K562 (cell line): ENCODE data around the gene TIAM1. TPM values are rescaled to one million over a fixed set of nuclear protein-coding genes. Genes with fewer than 3 reads are reported as not detected.

Experiments
- ATAC-seq: fragments of 200-7000 bp; cut with Tn5 transposase; 3 replicates; pipeline ENCODE4 v1.9.1; 2020; ENCODE audit warnings: moderate library complexity
- BruUV-seq: library from RNA; stranded (reverse); fragments of 400-500 nt; replicated peaks from 2 replicates; lab custom pipeline; 2021; lab: Mats Ljungman, UMichigan
- CTCF ChIA-PET: fragments of 300-600 bp; formaldehyde crosslinking; extraction: SDS; loops from one replicate; lab custom pipeline; 2021; ENCODE audit warnings: low intra/inter-chr PET ratio; lab: Yijun Ruan, JAX
- POLR2A ChIA-PET: fragments of 300-600, 350-650 bp; sonication (Branson Sonifier 250); formaldehyde crosslinking; extraction: SDS; loops from one replicate; lab custom pipeline; 2021; ENCODE audit warnings: antibody characterized with exemption, inconsistent platforms; lab: Yijun Ruan, JAX
- DNase-seq, 4 experiments: peaks; one replicate each; pipeline versions ENCODE4 v3.0.0 to v3.0.0-alpha.2; 2011 to 2018; ENCODE audit warnings: low spot score in 3 of 4, mixed read lengths in 3 of 4; ENCODE audit errors: extremely low read depth in 1 of 4
- FAIRE-seq: peaks from 2 replicates; lab custom pipeline; 2011; peaks lifted over from hg19 to GRCh38; lab: Jason Lieb, UNC
- H2AFZ ChIP-seq: 2 replicates; pipeline ENCODE4 v1.6.0; 2011; ENCODE audit warnings: low read depth, low read length, control low read depth, inconsistent platforms
- H3K27ac ChIP-seq: fragments of 200-600 bp; 3 replicates; pipeline ENCODE4 v1.8.0; 2011; ENCODE audit warnings: low read depth, mild to moderate bottlenecking, control low read depth, inconsistent platforms, low read length, moderate library complexity, mixed read lengths; ENCODE audit errors: extremely low read depth
- H3K27me3 ChIP-seq, 2 experiments: fragments of 300-600 bp in 1 of 2; 2 replicates in 1 of 2; 3 replicates in 1 of 2; pipeline versions ENCODE4 v1.6.0 to v1.8.0; 2011; ENCODE audit warnings: inconsistent platforms in 2 of 2, low read length in 2 of 2, mild to moderate bottlenecking in 1 of 2, mixed read lengths in 1 of 2, moderate library complexity in 1 of 2; ENCODE audit not compliant: control insufficient read depth in 2 of 2, insufficient read depth in 2 of 2
- H3K36me3 ChIP-seq: fragments of 300-600 bp; 3 replicates; pipeline ENCODE4 v1.8.0; 2011; ENCODE audit warnings: mild to moderate bottlenecking, low read length, inconsistent platforms; ENCODE audit not compliant: control insufficient read depth, insufficient read depth
- H3K4me1 ChIP-seq, 2 experiments: fragments of 200-600 bp in 1 of 2; replicated peaks in 1 of 2; 2 replicates in 1 of 2; 3 replicates in 1 of 2; pipeline versions ENCODE4 v1.5.1 to v1.8.0; 2011; ENCODE audit warnings: inconsistent platforms in 2 of 2, low read length in 2 of 2, mild to moderate bottlenecking in 1 of 2, mixed read lengths in 1 of 2, moderate library complexity in 1 of 2; ENCODE audit not compliant: control insufficient read depth in 2 of 2, insufficient read depth in 2 of 2
- H3K4me2 ChIP-seq: 2 replicates; pipeline ENCODE4 v1.6.1; 2011; ENCODE audit warnings: low read length, control low read depth, inconsistent platforms, mixed read lengths; ENCODE audit not compliant: insufficient read depth
- H3K4me3 ChIP-seq: fragments of 200-600 bp; sonication (generic), shearing (Covaris generic); 2 replicates; pipeline ENCODE4 v1.5.1; 2016; ENCODE audit warnings: control low read depth, inconsistent platforms
- H3K79me2 ChIP-seq: fragments of 200-600 bp; 3 replicates; pipeline ENCODE4 v1.8.0; 2011; ENCODE audit warnings: low read length, inconsistent platforms; ENCODE audit not compliant: control insufficient read depth, insufficient read depth
- H3K9ac ChIP-seq, 2 experiments: 2 replicates each; pipeline versions ENCODE4 v1.6.0 to v1.6.1; 2011; ENCODE audit warnings: low read depth in 2 of 2, low read length in 2 of 2, control low read depth in 1 of 2, inconsistent platforms in 1 of 2, mild to moderate bottlenecking in 1 of 2, mixed read lengths in 1 of 2; ENCODE audit not compliant: insufficient read depth in 1 of 2
- H3K9me1 ChIP-seq: one replicate; pipeline ENCODE4 v1.6.0; 2011; ENCODE audit warnings: inconsistent platforms, mild to moderate bottlenecking, low read length, moderate library complexity; ENCODE audit not compliant: control insufficient read depth, insufficient read depth
- H3K9me3 ChIP-seq: replicated peaks from 2 replicates; pipeline ENCODE4 v1.5.1; 2011; ENCODE audit warnings: low read depth, low read length, inconsistent platforms; ENCODE audit not compliant: control insufficient read depth, insufficient read depth
- H4K20me1 ChIP-seq: replicated peaks from 2 replicates; pipeline ENCODE4 v1.6.1; 2011; ENCODE audit warnings: low read length, inconsistent platforms, mixed read lengths; ENCODE audit not compliant: control insufficient read depth, insufficient read depth
- BCLAF1 ChIP-seq, 2 experiments: fragments of 450-650 bp in 1 of 2; IDR thresholded peaks; 2 replicates each; pipeline ENCODE4 v1.6.1; 2011 to 2017; ENCODE audit warnings: low read depth in 2 of 2, antibody characterized with exemption in 1 of 2, borderline replicate concordance in 1 of 2, low read length in 1 of 2, mild to moderate bottlenecking in 1 of 2, mixed read lengths in 1 of 2; ENCODE audit not compliant: control insufficient read depth in 1 of 2
- C11orf30 ChIP-seq: fragments of 450-650 bp; IDR thresholded peaks from 2 replicates; pipeline ENCODE4 v1.6.1; 2016; ENCODE audit warnings: low read depth, mild to moderate bottlenecking
- CEBPG ChIP-seq, 3 experiments: fragments of 200-800 bp in 1 of 3; sonication (Bioruptor generic) in 1 of 3; sonication (generic) in 1 of 3; formaldehyde crosslinking in 1 of 3; IDR thresholded peaks in 2 of 3; conservative IDR thresholded peaks in 1 of 3; 2 replicates each; pipeline versions ENCODE4 v1.6.1 to v1.8.0; 2016 to 2022; ENCODE audit warnings: missing compliant biosample characterization in 2 of 3, missing genetic modification characterization in 2 of 3, mild to moderate bottlenecking in 1 of 3, missing genetic modification reagents in 1 of 3
- GATAD2A ChIP-seq: fragments of 450-650 bp; IDR thresholded peaks from 2 replicates; pipeline ENCODE4 v1.6.1; 2017
- HDGF ChIP-seq: fragments of 450-650 bp; IDR thresholded peaks from 2 replicates; pipeline ENCODE4 v1.6.1; 2016
- ID3 ChIP-seq, 2 experiments: fragments of 250-450 bp in 1 of 2; fragments of 450-650 bp in 1 of 2; sonication (Bioruptor Pico) in 1 of 2; IDR thresholded peaks; 2 replicates each; pipeline versions ENCODE4 v1.6.1 to v1.8.0; 2016 to 2021; ENCODE audit warnings: mild to moderate bottlenecking in 2 of 2, moderate library complexity in 2 of 2, missing compliant biosample characterization in 1 of 2, missing genetic modification characterization in 1 of 2
- KLF10 ChIP-seq: fragments of 250-450 bp; sonication (Bioruptor Pico); IDR thresholded peaks from 2 replicates; pipeline ENCODE4 v1.6.1; 2021; ENCODE audit warnings: matching md5 sums
- RBFOX2 ChIP-seq: fragments of 200-400 bp; formaldehyde crosslinking; IDR thresholded peaks from 2 replicates; pipeline ENCODE4 v1.6.1; 2017; ENCODE audit warnings: low read depth, mild to moderate bottlenecking, low read length, moderate library complexity
- SNAPC5 ChIP-seq: fragments of 250-450 bp; sonication (Bioruptor Pico); IDR thresholded peaks from 2 replicates; pipeline ENCODE4 v1.8.0; 2021; ENCODE audit warnings: moderate library complexity, mild to moderate bottlenecking, inconsistent platforms
- WHSC1 ChIP-seq: IDR thresholded peaks from one replicate; pipeline ENCODE4 v1.6.1; 2012; ENCODE audit warnings: low read length, control low read depth, inconsistent platforms
- ZKSCAN1 ChIP-seq: fragments of 150-350 bp; IDR thresholded peaks from 2 replicates; pipeline ENCODE4 v1.6.1; 2016; ENCODE audit warnings: low read depth, low read length
- ZNF24 ChIP-seq: fragments of 450-650 bp; IDR thresholded peaks from 2 replicates; pipeline ENCODE4 v1.6.1; 2016
- ZNF311 ChIP-seq: fragments of 250-450 bp; sonication (Bioruptor Pico); IDR thresholded peaks from 2 replicates; pipeline ENCODE4 v1.4.0; 2020; ENCODE audit warnings: mild to moderate bottlenecking, moderate library complexity
- WGBS: fragments of 100-300 bp; shearing (Covaris generic); methylation state at CpG from one replicate; pipeline ENCODE4 v1.1.6; 2016; ENCODE audit warnings: low coverage, mixed read lengths; ENCODE audit not compliant: insufficient coverage; ENCODE audit errors: missing lambda C conversion rate; 5-methylcytosine and 5-hydroxymethylcytosine counted together
- in situ Hi-C: fragments of 300-500 bp; cut with MboI; formaldehyde crosslinking; loops from 4 replicates; pipeline ENCODE4 v1.15.0; 2018; ENCODE audit warnings: inconsistent platforms, mixed read lengths
- intact Hi-C: fragments of 100-400 bp; cut with micrococcal nuclease; formaldehyde crosslinking; loops from 2 replicates; pipeline ENCODE4 v1.14.2; 2022
- polyA plus RNA-seq, 8 experiments: library from polyadenylated mRNA; depleted of rRNA in 4 of 8; stranded (reverse) in 5 of 8; unstranded in 3 of 8; fragments of >200 nt; fragmentation: Nextera tagmentation in 2 of 8; fragmentation: Illumina TruSeq in 1 of 8; extraction: Ambion mirVana in 2 of 8; extraction: Trizol in 1 of 8; gene quantifications; 2 replicates each; pipeline versions ENCODE4 v1.2.1 to v1.2.3, GENCODE V29; 2011 to 2014; ENCODE audit warnings: inconsistent platforms in 1 of 8, missing spikeins in 1 of 8
- total RNA-seq, 7 experiments: library from RNA; depleted of rRNA in 6 of 7; stranded (reverse); fragments of >200 nt in 6 of 7; fragmentation: Illumina TruSeq in 2 of 7; extraction: Trizol in 2 of 7; gene quantifications; 2 replicates each; pipeline versions ENCODE4 v1.2.1 to v1.2.3, GENCODE V29; 2011 to 2021; ENCODE audit warnings: low replicate concordance in 1 of 7

Gene TIAM1
- total and polyA plus RNA-seq, 9 of the 15 experiments (the other 6 are each of a cell fraction or from before 2014, with no cell fraction given): 0.11 TPM; not detected in 8

GRCh38 chr21:31128234-31128633 is 215.8 kb downstream of the TIAM1 start:
- H3K79me2 ChIP-seq: no peaks in the 10 kb centered on the region
- H3K9me3 ChIP-seq: no peaks in the 10 kb centered on the region
- H3K4me3 ChIP-seq: no peak overlapping the region
- no TSS peak for BruUV-seq
- TF ChIP-seq BCLAF1 (IDR thresholded peaks at IDR 0.05; ENCODE audit: borderline replicate concordance in 1 of 2, control insufficient read depth in 1 of 2, low read depth in 2 of 2, low read length in 1 of 2) (no peak), SNAPC5 (CRISPR knock-in tag) (no peak), C11orf30 (no peak), CEBPG (CRISPR knock-in tag; IDR thresholded peaks at IDR 0.05) (no peak), CEBPG (tag; conservative IDR thresholded peaks at IDR 0.05 in 1 of 2, IDR thresholded peaks at IDR 0.05 in 1 of 2) (no peak), ZKSCAN1 (no peak), WHSC1 (no peak), ZNF311 (CRISPR knock-in tag) (no peak), RBFOX2 (no peak), HDGF (no peak), ID3 (CRISPR knock-in tag; IDR thresholded peaks at IDR 0.05) (no peak), ID3 (tag; IDR thresholded peaks at IDR 0.05) (no peak), GATAD2A (no peak), KLF10 (no peak), ZNF24 (no peak)
- peaks cover 6 to 9% of the 10 kb centered on the region in 2 experiments; a peak in 2 of 5 replicates for H3K27me3 ChIP-seq
- H4K20me1 ChIP-seq: no peaks in the 10 kb centered on the region
- ChIA-PET CTCF (no interaction called here), POLR2A (no interaction called here)
- DNase-seq: no peak
- intact Hi-C loops (no loop called here), in situ Hi-C loops (no loop called here)
- H3K27ac ChIP-seq: no peak overlapping the region
- no peak for FAIRE-seq
- no peak overlapping the region for H2AFZ ChIP-seq
- H3K4me1 ChIP-seq: no peaks in the 10 kb centered on the region
- no peaks in the 10 kb centered on the region; the same call in 2 of the 3 replicates for H3K36me3 ChIP-seq
- no peaks in the 10 kb centered on the region for H3K9me1 ChIP-seq
- no peak overlapping the region for H3K9ac ChIP-seq
- WGBS: under 1% methylated on average over 5 of the region's 5 CpGs
- no peak for ATAC-seq
- H3K4me2 ChIP-seq: no peak overlapping the region
